Mucosa of descending colon (tissue), 3 donors: ENCODE results near the gene CLCN1. TPM values are rescaled to one million over a fixed set of nuclear protein-coding genes. Genes with fewer than 3 reads are reported as not detected.
A peak's percentile ranks its signal among the peaks of the same experiment; 100 is the strongest.

Source experiments
- ATAC-seq: fragments of 200-7000 bp; cut with Tn5 transposase; one replicate; pipeline ENCODE4 v1.9.1; 2020; ENCODE audit warnings: mild to moderate bottlenecking, moderate library complexity
- DNase-seq, 3 donors: peaks; one replicate each; pipeline ENCODE4 v3.0.0-alpha.2; 2020
- H3K36me3 ChIP-seq: fragments of 200-600 bp; one replicate; pipeline ENCODE4 v1.8.0; 2021; ENCODE audit warnings: low read depth, mild to moderate bottlenecking
- H3K4me1 ChIP-seq: fragments of 200-600 bp; one replicate; pipeline ENCODE4 v1.8.0; 2021; ENCODE audit warnings: low read depth, mild to moderate bottlenecking
- H3K4me3 ChIP-seq: fragments of 200-600 bp; one replicate; pipeline ENCODE4 v1.8.0; 2021; ENCODE audit warnings: mild to moderate bottlenecking
- H3K9me3 ChIP-seq: fragments of 200-600 bp; one replicate; pipeline ENCODE4 v1.8.0; 2021; ENCODE audit warnings: mild to moderate bottlenecking
- intact Hi-C, 2 donors: fragments of 100-400 bp; cut with DNase I in 1 of 2; cut with micrococcal nuclease in 1 of 2; formaldehyde crosslinking; loops; one replicate each; pipeline versions ENCODE4 v1.11.0 to v1.11.1; 2022; cut with DNase I, micrococcal nuclease
- total RNA-seq, 3 donors: library from RNA; stranded (reverse); fragmentation: NEBNext Ultra II Directional in 2 of 3; extraction: Animal tissue kit (Norgen Biotek cat#: 25700) in 2 of 3; gene quantifications; one replicate each; pipeline versions ENCODE4 v1.2.1 to v1.2.4, GENCODE V29; 2021 to 2023
- TF ChIP-seq, protein P1 (sequence below): fragments of 200-600 bp; IDR thresholded peaks from one replicate; pipeline ENCODE4 v1.8.0; 2022; ENCODE audit warnings: antibody characterized with exemption, mild to moderate bottlenecking
- donor health status: DM: no; HTN: no; CAD: no; lungs with moderate emphysema.
- donor health status: DM: no; HTN: no; CAD: no.
- donor health status: DM: no; HTN: yes; CAD: no.

CLCN1 gene
- total RNA-seq, 3 donors from 2014 or later: not detected

DNA sequence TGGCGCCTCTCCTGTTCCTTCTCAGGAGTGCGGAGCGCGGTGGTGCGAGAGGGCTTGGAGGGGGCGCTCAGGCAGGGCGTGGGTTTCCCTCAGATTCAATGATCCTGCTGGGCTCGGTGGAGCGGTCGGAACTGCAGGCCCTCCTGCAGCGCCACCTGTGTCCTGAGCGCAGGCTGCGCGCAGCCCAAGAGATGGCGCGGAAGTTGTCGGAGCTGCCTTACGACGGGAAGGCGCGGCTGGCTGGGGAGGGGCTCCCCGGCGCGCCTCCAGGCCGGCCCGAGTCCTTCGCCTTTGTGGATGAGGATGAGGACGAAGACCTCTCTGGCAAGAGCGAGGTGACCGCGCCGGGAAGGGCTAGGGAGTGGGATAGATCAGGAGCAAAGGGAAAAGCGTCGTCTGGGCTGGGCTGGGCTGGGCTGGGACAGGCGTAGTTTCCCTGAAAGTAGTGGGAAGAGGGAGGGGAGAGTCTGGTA, 29.6 kb downstream of the CLCN1 start:
- peak; percentile 99 for ATAC-seq
- TF ChIP-seq, protein P1, sequence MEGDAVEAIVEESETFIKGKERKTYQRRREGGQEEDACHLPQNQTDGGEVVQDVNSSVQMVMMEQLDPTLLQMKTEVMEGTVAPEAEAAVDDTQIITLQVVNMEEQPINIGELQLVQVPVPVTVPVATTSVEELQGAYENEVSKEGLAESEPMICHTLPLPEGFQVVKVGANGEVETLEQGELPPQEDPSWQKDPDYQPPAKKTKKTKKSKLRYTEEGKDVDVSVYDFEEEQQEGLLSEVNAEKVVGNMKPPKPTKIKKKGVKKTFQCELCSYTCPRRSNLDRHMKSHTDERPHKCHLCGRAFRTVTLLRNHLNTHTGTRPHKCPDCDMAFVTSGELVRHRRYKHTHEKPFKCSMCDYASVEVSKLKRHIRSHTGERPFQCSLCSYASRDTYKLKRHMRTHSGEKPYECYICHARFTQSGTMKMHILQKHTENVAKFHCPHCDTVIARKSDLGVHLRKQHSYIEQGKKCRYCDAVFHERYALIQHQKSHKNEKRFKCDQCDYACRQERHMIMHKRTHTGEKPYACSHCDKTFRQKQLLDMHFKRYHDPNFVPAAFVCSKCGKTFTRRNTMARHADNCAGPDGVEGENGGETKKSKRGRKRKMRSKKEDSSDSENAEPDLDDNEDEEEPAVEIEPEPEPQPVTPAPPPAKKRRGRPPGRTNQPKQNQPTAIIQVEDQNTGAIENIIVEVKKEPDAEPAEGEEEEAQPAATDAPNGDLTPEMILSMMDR: peak; percentile 45
- no peaks in the 10 kb centered on the region for H3K9me3 ChIP-seq
- peak; percentile 76 to 83 (median 76) for DNase-seq
- no peaks in the 10 kb centered on the region for H3K4me1 ChIP-seq
- intact Hi-C loops: no loop called here
- H3K36me3 ChIP-seq: no peaks in the 10 kb centered on the region
- no peak overlapping the region for H3K4me3 ChIP-seq

DNA sequence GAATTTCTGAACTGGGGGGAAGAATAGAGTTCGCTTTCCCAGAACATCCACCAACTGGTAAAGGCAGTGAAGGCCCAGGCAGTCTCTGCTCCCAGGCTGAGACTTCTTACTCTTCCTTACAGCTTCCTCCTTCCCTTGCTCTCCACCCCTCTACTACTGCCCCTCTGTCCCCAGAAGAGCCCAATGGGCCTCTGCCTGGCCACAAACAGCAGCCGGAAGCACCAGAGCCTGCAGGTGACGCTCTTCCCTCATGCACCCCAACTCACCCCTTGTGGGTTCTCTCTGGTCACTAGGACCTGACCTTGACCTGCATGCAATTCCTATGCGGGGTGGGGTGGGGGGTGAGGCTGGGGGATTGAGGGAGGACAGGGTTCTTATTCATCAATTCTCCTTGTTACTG, 30.1 kb downstream of the CLCN1 start:
- TF ChIP-seq, protein P1: no peak
- ATAC-seq (peak; percentile 6), DNase-seq (no peak)
- H3K4me1 ChIP-seq: no peaks in the 10 kb centered on the region
- H3K36me3 ChIP-seq: no peaks in the 10 kb centered on the region
- no peaks in the 10 kb centered on the region for H3K9me3 ChIP-seq
- intact Hi-C loops: no loop called here
- no peak overlapping the region for H3K4me3 ChIP-seq

DNA sequence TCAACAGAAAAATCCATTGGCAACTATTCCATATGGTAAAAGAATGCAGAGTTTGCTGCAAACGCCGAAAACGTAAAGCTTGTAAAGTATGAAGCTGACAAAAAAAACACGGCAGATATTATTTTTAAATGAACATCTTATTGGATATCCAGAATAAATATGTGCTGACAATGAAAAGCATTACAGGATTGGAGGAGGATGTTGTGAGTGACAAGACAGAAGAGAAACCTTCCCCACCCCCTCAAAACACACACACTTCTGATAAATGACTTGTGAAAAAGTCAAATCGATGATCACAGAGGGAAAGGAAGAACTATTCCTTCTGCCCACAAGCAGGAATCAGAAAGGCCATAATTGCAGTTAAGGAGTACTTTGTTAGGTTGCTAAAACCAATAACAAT, 32.0 kb downstream of the CLCN1 start:
- no peaks in the 10 kb centered on the region for H3K4me1 ChIP-seq
- no peaks in the 10 kb centered on the region for H3K9me3 ChIP-seq
- DNase-seq (no peak), ATAC-seq (no peak)
- intact Hi-C loops: no loop called here
- no peak overlapping the region for H3K4me3 ChIP-seq
- no peaks in the 10 kb centered on the region for H3K36me3 ChIP-seq
- TF ChIP-seq, protein P1: no peak

DNA sequence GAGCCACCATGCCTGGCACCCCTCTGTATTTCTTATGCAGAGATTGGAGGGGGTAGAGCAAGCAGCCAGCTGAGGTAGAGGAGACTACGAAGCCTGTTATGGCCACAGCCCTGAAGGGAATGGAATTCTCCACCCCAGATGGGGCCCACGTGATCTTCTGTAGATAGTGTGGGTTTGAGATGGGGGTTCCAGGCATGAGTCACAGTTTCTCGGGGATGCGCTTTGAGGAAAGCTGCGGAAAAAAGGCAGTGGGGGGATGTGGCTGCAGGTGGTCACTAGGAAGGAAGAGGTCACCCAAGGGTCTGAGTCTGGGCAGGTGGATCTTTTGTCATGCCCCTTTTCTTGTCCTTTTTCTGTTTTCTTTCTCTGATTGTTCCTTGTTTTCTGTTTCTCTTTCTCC, 35.1 kb downstream of the CLCN1 start:
- TF ChIP-seq, protein P1: no peak
- DNase-seq (no peak), ATAC-seq (no peak)
- H3K4me1 ChIP-seq: no peaks in the 10 kb centered on the region
- intact Hi-C loops: no loop called here
- no peaks in the 10 kb centered on the region for H3K9me3 ChIP-seq
- H3K4me3 ChIP-seq: no peak overlapping the region
- no peaks in the 10 kb centered on the region for H3K36me3 ChIP-seq

DNA sequence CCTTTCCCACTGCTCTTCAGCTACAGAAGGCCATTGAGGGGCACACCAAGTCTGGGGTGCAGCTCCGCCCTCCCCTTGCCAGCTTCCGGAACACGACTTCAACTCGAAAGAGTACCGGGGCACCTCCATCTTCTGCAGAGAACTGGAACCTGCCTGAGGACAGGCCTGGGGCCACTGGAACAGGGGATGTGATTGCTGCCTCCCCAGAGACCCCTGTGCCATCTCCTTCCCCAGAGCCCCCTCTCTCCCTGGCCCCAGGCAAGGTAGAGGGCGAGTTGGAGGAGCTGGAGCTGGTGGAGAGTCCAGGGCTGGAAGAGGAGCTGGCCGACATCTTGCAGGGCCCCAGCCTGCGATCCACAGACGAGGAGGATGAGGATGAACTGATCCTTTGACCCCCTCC, 35.7 kb downstream of the CLCN1 start:
- intact Hi-C loops: no loop called here
- ATAC-seq: no peak
- TF ChIP-seq, protein P1: no peak
- H3K4me3 ChIP-seq: no peak overlapping the region
- H3K4me1 ChIP-seq: no peaks in the 10 kb centered on the region
- no peaks in the 10 kb centered on the region for H3K36me3 ChIP-seq
- no peaks in the 10 kb centered on the region for H3K9me3 ChIP-seq
- no peak for DNase-seq

DNA sequence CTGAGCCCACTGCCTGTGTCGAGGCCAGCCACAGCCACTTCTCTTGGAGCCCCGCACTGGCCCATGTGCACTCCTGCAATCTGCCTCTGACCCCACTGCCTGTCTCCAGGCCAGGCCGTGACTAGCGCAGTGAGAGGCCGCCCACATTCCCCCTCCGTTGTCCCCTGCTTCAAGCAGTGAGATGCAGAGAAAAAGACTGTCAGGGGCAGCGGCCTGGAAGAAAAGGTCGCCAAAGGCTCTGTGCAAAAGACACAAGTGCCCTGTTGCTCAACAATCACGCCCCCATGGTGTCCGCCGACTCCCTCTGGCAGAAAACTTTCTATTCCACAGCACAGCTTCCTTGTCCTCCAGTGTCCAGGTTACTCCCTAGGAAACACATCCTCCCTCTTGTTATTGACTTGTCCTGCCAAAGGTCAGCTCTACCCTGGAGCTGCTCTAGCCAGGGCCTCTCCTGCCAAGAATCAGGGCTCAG, 36.7 kb downstream of the CLCN1 start:
- intact Hi-C loops: no loop called here
- Histone ChIP-seq H3K9me3 (no peaks in the 10 kb centered on the region), H3K36me3 (no peaks in the 10 kb centered on the region), H3K4me3 (no peak overlapping the region), H3K4me1 (no peaks in the 10 kb centered on the region)
- DNase-seq: no peak
- no peak for ATAC-seq
- TF ChIP-seq, protein P1: no peak
